CD1c-positive myeloid dendritic cell (primary cell): Measurements from ENCODE around the gene SERPINB6.
A peak's percentile ranks its signal among the peaks of the same experiment; 100 is the strongest.
"Not testable (repeated sequence)": the region's sequence is repeated elsewhere in the genome, so short reads cannot be mapped to it uniquely, and the experiment has no call there.

ENCODE experiments used
- DNase-seq: peaks from one replicate; pipeline ENCODE4 v3.0.0-alpha.2; 2016; ENCODE audit errors: extremely low spot score

SERPINB6 gene

DNA sequence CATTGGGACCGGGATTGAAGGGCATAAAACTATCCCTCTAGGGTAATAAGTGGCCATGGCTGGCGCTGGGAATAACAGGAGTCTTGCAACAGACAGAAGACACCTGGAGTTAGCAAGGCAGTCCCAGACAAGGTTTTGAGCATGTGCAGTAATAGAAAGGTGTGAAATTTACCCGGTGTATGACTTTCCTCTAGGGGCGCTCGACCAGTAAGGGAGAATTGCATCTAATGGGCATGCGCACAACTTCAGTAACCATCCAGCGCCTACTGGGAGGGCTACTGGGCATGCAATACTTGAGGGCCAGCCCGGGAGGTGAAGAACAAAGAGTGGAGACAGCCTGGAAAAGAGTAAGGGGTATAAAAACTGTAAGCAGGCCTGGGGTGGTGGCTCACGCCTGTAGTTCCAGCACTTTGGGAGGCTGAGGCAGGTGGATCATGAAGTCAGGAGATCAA lies 32.7 kb downstream of the SERPINB6 start:
- no peak for DNase-seq

DNA sequence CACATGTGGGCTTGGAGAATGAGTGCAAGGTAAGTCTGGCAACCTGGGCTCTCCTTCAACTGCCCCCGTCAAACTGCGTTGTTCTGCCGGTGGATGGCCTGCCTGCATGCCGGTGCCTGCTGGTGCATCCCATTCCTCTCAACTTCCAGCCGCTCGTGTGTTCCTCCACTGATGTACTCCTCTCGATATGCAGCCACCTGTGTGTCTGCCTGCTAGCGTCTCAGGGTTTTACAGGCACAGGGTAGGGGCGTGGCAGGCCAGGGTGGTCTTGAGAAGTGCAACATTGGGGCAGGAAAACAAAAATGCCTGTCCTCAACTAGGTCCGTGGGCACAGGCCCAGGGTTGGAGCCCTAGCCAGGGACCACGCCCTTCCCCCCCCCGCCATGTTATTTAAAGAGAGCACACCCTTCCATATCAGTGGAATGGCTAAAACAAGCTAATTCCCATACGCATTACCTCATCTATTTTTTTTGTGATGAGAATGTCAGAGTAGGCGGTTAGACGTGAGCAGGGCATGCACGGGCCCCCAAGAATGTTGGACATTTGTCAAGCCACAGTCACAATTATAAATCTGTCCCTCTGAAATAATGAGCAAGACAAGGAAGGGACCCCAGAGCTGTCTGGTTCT lies 33.2 kb downstream of the SERPINB6 start:
- no peak for DNase-seq

DNA sequence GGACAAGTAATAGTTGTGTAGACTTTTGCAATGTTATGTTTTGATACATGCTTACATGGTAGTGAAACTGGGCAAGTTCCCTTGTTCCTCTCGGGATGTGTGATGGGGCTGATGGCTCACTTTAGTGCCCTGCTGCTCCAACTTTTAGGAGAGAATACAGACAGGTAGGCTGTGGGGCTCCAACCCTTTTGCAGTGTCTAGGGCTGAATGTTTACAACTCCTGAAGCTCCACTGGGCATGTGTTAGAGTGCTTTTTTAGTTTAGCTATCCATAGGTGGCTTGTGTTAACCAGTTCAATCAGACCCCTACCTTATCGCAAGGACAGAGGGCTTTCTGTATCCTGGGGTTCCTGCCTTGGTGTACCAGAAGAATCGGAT lies 33.8 kb downstream of the SERPINB6 start:
- DNase-seq = peak; percentile 33

DNA sequence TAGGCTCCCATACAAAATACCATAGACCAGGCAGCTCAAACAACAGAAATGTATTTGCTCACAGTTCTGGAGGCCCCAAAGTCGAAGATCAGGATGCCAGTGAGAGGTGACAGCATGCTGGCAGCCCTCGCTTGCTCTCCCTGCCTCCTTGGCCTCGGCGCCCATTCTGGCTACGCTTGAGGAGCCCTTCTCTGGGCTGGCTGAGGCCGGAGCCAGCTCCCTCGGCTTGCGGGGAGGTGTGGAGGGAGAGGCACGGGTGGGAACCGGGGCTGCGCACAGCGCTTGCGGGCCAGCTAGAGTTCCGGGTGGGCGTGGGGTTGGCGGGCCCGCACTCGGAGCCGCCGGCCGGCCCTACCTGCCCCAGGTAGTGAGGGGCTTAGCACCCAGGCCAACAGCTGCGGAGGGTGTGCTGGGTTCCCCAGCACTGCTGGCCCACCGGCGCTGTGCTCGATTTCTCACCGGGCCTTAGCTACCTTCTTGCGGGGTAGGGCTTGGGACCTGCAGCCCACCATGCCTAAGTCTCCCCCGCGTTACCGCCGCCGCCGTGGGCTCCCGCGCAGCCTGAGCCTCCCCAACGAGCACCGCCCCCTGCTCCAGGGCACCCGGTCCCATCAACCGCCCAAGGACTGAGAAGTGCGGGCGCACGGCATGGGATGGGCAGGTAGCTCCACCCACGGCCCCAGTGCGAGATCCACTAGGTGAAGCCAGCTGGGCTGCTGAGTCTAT lies 35.6 kb downstream of the SERPINB6 start:
- no peak for DNase-seq

DNA sequence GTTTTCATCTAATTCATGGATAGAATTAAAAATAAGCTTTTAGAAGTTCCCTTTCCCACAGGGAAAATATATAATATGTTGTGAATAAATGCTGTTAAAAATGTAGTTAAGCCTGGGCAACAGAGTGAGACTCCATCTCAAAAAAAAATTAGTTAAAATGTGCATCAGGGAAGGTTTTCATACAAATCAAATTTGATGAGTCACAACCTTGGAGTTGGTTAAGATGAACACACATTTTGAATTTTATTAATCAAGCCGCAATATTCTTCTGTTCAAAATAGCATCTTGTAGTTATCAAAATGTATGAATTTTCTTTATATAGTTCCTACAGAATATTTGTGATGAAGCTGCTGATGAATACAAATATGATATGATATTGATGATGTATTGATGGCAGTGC lies 37.3 kb downstream of the SERPINB6 start:
- no peak for DNase-seq

DNA sequence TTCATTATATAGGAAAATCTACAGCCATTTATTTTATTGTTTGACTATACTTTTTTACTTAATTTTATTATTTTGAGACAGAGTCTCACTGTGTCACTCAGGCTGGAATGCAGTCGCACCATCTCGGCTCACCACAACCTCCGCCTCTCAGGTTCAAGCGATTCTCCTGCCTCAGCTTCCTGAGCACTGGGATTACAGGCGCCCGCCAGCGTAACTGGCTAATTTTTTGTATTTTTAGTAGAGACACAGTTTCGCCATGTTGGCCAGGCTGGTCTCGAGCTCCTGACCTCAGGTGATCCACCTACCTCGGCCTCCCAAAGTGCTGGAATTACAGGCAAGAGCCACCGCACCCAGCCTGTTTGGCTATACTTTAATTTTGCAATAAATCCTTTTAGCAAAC lies 38.5 kb downstream of the SERPINB6 start:
- not testable (repeated sequence) for DNase-seq

DNA sequence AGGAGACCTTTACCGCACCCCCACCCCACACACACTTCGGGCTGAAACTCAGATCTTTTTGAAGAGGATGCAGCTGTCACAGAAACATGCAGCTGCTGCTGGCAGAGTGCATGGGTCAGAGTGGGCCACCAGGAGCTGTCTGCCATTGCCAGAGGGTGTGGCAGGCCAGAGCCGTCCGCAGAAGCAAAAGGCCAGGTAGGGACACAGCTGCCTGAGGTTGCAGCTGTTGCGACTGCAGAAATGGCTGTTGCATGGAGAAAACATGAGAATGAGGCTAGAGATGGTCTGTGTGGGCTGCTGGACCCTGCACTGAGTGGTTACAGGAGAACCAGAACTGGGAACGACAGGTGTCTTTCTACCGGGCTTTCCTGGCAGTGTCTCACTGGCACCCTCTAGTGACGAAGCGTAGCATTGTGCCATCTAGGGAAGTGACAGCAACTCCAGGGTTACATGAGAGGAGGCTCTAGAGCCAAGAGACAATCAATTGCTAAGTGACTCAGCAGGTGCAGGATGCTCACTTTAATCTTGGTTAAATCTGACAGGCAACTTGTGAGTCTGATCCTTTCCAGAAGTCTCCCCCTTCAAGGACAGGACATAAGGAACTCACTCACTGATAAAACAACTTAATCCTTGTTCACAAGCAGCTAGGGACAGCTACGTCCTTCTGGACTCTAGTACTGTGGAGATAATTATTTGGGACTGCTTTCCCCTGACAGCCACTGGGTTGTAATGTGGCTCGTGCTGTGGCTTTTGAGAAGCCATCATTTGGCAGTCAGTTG lies 39.2 kb downstream of the SERPINB6 start:
- DNase-seq = peak; percentile 89

DNA sequence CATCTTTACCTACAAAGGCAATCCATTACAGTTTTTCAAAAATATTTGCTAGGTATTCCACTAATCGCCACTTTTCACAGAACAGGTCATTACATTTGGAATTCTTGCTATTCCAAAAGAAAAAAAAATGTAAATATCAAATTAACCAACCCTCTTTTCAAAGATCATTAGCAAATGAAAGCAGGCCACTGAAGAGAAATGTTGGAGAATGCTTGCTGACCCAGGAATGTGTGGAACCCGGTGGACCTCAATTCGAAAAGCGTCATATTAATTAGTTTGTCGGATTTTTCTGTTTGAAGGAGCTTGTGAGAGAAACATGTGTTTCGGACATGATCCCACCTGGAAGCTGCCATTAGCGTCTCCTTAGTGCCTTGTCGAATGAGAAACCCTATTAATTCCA lies 40.3 kb downstream of the SERPINB6 start:
- DNase-seq = no peak

DNA sequence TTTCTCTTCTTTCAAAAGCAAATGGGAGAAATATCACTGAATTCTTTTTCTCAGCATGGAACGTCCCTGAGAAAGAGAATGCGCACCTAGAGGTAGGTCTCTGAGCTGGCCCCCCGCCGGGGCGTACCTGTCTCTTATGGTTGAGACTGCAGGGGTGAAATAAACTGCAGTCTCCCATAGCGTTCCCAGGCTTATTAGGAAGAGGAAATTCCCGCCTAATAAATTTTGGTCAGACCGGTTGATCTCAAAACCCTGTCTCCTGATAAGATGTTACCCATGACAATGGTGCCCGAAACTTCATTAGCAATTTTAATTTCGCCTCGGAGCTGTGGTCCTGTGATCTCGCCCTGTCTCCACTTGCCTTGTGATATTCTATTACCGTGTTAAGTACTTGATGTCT lies 43.4 kb downstream of the SERPINB6 start:
- not testable (repeated sequence) for DNase-seq

DNA sequence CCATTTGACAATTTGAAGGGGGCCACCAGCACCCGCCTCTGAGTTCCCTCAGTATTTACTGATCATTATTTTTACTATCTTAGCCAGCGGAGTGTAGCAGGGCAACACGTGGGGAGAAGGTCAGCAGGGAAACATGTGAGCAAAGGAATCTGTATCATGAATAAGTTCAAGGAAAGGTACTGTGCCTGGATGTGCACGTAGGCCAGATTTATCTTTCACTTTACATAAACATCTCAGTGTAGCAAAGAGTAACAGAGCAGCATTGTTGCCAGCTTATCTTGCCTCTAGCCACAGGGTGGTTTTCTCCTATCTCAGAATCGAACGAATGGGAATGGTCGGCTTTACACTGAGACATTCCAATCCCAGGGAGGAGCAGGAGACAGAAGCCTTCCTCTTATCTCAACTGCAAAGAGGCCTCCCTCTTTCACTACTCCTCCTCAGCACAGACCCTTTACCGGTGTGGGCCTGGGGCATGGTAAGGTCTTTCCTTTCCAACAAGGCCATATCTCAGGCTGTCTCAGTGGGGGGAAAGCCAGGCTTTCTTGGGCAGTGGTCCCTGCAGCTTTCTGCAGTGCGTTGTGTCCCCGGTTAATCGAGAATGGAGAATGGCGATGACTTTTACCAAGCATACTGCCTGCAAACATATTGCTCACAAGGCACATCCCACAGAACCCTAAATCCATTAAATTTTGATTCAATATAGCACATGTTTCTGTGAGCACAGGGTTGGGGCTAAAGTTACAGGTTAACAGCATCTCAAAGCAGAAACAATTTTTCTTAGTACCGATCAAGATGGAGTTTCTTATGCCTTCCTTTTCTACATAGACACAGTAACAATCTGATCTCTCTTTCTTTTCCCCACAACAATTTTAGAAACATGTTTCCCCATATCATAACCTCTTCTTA lies 45.3 kb downstream of the SERPINB6 start:
- DNase-seq = not testable (repeated sequence)

DNA sequence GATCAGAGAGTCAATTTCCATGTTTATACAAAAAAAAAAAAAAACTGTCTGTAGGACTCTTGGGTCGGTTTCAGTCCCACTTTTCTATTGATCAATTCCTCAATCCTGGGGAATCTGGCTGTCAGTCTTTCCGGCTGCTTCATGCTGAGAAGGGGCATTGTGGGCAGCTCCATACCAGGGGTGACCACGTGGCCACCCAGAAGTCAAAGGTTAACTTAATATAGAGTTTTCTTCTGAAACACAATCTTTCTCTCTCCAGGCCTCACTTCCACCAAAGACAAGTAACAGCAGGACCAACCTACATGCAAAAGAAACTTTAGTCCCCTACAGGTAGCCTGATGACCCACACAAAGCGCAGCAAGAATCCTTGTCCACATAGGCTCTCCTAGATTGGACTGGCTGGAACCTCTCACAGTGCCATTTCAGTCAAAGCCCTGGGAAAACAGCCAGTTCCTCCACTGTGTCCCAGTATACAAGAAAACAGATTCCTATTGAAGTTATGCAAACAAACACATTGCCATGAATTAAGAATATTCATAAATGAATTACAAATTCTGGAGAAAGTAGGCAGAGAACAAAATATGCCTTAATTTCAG lies 49.7 kb downstream of the SERPINB6 start:
- no peak for DNase-seq

DNA sequence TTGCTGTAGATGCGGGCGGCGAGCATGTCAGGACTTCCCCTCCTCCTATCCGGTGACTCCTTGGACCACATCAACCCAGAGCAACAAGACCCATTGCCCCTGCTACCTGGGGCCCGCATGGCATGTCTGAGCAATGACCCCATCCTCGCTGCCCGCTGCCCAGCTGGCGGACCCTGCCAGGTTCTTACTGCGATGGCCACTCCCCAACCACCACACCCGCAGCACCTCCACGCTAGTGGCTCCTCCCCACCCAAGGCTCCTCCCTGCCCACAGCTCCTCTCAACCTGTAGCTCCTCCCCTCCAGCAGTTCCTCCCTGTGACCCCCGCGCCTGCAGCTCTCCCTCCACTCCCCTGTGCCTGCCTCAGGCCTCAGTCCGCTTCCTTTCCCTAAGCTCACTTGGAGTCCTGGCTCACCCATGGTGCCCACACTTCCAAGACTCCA lies 50.7 kb downstream of the SERPINB6 start:
- no peak for DNase-seq

DNA sequence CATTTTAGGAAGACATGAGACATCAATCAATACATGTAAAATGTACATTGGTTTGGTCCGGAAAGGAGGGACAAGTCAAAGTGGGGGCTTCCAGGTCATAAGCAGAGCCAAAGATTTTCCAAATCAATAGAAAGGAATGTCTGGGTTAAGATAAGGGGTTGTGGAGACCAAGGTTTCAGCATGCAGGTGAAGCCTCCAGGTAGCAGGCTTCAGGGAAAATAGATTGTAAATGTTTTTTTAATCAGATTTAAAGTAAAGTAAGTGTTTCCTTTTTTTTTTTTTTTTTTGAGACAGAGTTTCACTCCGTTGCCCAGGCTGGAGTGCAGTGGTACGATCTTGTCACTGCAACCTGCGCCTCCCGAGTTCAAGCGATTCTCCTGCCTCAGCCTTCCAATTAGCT lies 51.5 kb downstream of the SERPINB6 start:
- DNase-seq = no peak

DNA sequence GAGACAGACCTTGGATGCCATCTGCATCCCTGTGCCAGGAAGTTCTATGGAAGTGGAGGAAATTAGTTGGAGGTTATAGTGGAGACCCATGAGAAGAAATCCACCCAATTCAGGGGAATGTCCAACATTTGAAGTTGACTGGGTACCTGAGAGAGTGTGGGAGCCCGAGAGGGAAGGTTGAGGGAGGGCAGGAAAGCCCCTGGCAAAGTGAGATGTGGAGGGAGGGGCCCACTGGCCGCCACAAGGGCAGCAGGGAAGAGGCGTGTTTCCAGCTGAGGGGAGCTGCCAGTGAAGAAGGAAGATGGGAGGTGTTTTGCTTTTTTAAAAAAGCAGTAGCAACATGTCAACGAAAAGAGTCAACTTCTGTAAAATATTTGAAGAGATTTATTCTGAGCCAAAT lies 52.0 kb downstream of the SERPINB6 start:
- DNase-seq = peak; percentile 9

DNA sequence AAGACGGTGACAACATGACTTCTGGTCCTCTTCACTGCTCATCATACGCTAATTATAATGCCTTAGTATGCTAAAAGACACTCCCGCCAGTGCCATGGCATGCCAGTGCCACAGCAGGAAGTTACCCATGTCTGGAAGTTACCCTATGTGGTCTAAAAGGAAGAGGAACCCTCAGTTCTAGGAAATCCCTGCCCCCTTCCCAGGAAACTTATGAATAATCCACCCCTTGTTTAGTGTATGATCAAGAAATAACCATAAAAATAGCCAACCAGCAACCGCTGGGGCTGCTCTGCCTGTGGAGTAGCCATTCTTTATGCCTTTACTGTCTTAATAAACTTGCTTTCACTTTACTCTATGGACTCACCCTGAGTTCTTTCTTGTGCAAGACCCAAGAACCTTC lies 52.4 kb downstream of the SERPINB6 start:
- DNase-seq = peak; percentile 90

DNA sequence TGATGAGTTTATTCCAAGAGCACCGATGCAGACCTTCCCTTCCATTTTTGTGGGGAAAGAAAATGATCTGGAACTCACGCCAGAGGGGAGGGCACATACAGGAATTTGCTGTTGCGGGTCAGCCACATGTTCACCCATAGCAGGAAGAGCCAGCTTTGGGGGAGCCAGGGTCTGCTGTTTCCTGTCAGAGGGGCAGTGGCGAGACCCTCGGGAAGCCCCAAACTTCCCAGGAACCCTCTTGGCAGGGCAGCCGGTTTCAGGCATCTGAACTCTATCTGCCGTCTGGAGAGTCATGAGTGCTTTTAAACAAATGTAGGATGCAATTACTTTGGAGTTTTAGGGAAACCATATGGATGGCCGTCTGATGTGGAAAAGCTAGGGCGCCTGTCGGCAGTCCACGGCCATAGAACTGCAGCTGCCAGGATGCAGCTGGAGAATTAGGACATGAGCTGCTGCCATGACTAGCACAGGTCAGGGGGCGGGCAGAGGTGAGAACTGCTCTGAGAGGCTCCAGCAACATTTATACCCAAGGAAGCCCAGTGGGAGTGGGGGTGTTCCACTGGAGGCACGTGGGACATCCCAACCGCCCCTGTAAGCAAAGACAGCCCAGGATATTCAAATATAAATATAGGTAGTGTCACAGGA lies 53.4 kb downstream of the SERPINB6 start:
- no peak for DNase-seq

DNA sequence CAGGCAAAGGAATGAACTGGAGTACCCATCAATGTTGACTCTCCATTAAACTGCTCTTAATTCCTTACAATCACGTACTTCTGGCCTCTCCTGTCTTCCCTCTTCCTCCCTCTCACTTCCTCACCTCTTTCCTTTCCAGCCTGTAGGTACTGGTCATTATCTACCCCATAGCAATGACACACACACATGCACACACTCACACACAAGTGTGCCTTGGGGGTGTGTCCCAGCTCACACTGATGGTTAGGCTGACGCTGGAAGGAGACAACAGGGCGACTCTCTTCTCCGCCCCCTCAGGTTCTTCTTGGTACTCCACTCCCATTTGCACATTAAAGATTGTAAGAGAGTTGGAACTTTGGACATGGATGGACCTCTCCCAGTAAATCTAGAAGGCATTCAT lies 54.3 kb downstream of the SERPINB6 start:
- no peak for DNase-seq

DNA sequence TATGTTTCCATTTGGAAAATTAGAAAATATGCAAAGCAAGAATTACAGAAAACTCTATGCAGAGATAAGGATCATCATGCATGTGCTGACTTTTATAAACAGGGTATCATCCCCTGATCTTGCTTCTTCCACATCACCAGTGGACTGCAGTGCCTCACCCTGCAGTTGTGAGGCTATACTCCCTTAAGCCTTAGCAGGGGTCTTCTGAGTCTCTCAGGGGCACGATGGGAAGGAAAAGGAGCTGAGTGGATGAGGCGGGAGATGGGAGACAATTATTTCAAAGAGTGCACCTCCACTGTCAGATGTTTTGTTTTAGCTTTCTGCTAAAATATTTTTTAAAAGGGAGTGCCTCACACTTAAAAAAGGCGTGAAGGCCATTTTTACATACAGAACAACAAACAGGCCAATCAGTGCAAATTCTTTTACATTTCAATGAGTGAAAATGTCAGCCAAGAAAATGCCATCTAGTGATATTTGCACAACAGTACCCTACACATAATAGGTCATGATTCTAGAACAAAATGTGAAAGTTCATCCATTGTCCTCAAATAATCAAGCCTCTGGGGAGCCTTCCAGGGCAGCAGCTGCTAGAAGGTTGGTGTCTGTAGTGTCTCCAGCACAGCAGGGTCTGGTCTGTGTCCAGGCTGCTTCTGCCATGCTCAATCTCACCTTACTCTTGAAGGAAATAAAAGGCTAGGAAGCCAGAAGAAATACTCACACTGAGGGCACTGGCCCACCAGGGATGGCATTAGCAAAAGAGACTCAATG lies 55.0 kb downstream of the SERPINB6 start:
- no peak for DNase-seq

DNA sequence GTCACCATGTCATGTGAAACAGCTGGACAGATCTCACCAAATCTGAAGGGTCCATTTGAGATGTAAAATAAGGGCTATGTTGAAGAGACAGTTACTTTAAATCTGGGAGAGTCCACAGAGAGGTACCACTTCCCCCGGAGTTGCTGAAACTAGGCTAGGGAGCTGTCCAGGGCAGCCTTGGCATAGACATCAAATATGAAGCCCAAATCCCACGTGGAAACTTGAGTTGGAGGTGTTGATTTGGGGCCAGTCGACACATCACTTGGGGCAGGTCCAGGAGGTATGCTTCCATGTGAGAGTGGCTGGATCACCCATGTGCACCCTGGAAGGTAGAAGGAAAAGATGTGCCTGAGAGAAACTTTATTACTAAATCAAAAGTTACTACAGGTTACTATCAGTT lies 56.2 kb downstream of the SERPINB6 start:
- DNase-seq = no peak

DNA sequence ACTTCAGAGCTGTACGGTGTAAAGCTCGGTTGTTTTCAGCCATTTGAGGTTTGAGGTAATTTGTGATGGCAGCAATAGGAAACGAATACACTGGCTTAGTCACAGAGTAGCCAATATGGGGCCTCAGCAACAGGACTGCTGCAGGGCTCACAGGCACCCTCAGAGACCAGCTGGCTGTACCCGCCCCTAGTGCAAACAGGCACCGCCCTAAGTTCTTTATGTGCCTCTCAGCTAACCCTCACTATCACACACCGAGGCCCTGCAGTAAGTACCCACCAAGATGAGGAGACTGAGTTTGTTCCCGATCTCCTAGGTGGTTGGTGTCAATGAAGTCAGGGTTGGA lies 57.1 kb downstream of the SERPINB6 start:
- DNase-seq = no peak
